Measurements from ENCODE around the gene TBXA2R. TPM values are rescaled to one million over a fixed set of nuclear protein-coding genes. Genes with fewer than 3 reads are reported as not detected.
A peak's percentile ranks its signal among the peaks of the same experiment; 100 is the strongest.

TBXA2R gene
- total and polyA plus RNA-seq, 2 of the 8 experiments (the other 6 are each of a cell fraction or from before 2014, with no cell fraction given) = 0.39 to 0.50 TPM

DNA sequence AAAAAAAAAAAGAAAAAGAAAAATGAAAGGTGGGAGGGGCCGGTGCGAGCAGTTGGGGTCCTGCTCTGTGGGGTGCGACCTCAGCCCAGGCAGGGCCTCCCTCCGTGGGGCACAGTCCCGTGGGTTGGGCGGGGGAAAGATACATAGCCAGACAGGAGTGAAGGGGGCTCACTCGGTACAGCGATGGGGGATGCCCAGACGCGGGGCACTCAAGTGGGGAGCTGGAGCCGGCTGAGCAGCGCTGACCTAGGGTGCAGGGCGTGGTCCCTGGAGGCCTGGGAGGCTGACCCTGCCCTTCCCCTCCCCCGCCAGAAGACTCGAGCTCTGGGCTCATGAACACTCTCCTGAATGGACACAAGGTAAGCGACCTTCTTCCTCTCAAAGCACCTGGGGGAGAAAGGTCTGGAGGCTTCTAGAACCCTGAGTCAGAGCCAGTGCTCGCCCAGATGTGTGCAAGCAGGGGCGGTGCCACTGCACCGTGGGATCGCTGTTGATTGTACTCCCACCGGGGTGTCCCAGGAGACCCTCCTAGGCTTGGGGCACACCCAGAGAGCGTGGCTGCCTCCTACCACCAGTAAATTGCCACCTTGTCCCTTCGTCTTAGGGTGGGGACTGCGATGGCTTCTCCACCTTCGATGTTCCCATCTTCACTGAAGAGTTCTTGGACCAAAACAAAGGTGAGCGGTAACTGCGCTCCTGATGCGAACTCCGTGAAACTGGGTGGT lies 30.6 kb downstream of the TBXA2R start:
- Histone ChIP-seq H4K5ac (ENCODE audit: insufficient read length, low read depth, low read length) (peak overlapping the region; percentile 85), H3K4me1 (replicated peaks in 1 of 4; ENCODE audit: control insufficient read depth in 3 of 4, insufficient read depth in 4 of 4, low read length in 3 of 4) (peaks cover 3 to 17% (median 12%) of the 10 kb centered on the region in 4 experiments; a peak in 6 of 7 replicates), H3K27ac (ENCODE audit: low read depth, low read length) (no peak overlapping the region), H3K23me2 (ENCODE audit: low read depth, low read length) (peaks cover 21% of the 10 kb centered on the region; the same call in 1 of the 2 replicates), H4K91ac (replicated peaks; ENCODE audit: insufficient read length, low read length) (peak overlapping the region; percentile 73), H2BK20ac (ENCODE audit: low read length) (no peak overlapping the region), H3K79me1 (ENCODE audit: low read depth, low read length) (no peaks in the 10 kb centered on the region), H3K9me3 (ENCODE audit: insufficient read depth in 2 of 2, low read depth in 1 of 2, low read length in 1 of 2) (no peaks in the 10 kb centered on the region), H3K56ac (replicated peaks; ENCODE audit: insufficient read length, low read depth, low read length) (peak overlapping the region; percentile 77), H3K14ac (ENCODE audit: insufficient read length) (no peak overlapping the region), H3K23ac (ENCODE audit: insufficient read length) (no peak overlapping the region), H3K27me3 (replicated peaks in 1 of 4; ENCODE audit: control insufficient read depth in 3 of 4, extremely low read depth in 1 of 4, insufficient read depth in 3 of 4, low read length in 3 of 4) (peaks cover 0 to 5% (median 0%) of the 10 kb centered on the region in 4 experiments; a peak in 1 of 7 replicates), H3K9ac (replicated peaks in 1 of 4; ENCODE audit: extremely low read depth in 1 of 4, low read depth in 3 of 4, low read length in 3 of 4) (peak overlapping the region in 2 of 4 experiments; percentile 31 to 38; a peak in 4 of 7 replicates), H3K79me2 (ENCODE audit: control insufficient read depth in 1 of 2, insufficient read depth in 2 of 2, low read length in 2 of 2) (no peaks in the 10 kb centered on the region), H2AK5ac (ENCODE audit: low read depth, low read length) (no peak overlapping the region), H3K4me3 (ENCODE audit: extremely low read depth in 1 of 4, insufficient read depth in 2 of 4, low read depth in 3 of 4, low read length in 4 of 4) (peak overlapping the region; percentile 38 to 65 (median 58)), H4K20me1 (replicated peaks in 1 of 2; ENCODE audit: control insufficient read depth in 1 of 2, insufficient read depth in 2 of 2, low read length in 2 of 2) (peaks cover 3 to 8% of the 10 kb centered on the region in 2 experiments), H2AFZ (ENCODE audit: low read length) (peak overlapping the region; percentile 79; the same call in 1 of the 2 replicates), H3K4me2 (ENCODE audit: insufficient read depth in 1 of 2, low read depth in 2 of 2, low read length in 2 of 2) (peak overlapping the region; percentile 84 to 87), H2BK15ac (ENCODE audit: low read length) (no peak overlapping the region; the same call in 1 of the 2 replicates), H3K18ac (ENCODE audit: extremely low read depth, low read length) (no peak overlapping the region), H2BK12ac (ENCODE audit: low read depth, low read length) (no peak overlapping the region; the same call in 1 of the 2 replicates), H2BK5ac (ENCODE audit: low read depth, low read length) (0 out of 2 replicates have a peak overlapping the region, but pooled peaks have one; percentile 45), H3K36me3 (ENCODE audit: control insufficient read depth in 2 of 4, insufficient read depth in 4 of 4, low read length in 3 of 4) (no peaks in the 10 kb centered on the region), H2BK120ac (replicated peaks; ENCODE audit: low read depth, low read length) (no peak overlapping the region), H4K8ac (ENCODE audit: extremely low read depth, insufficient read depth, low read length) (peak overlapping the region; percentile 75; the same call in 1 of the 2 replicates), H3K4ac (replicated peaks; ENCODE audit: insufficient read length, low read depth, low read length) (no peak overlapping the region)
- FAIRE-seq (no peak), DNase-seq (ENCODE audit: low read depth in 1 of 2, low spot score in 2 of 2) (no peak)
- 67% methylated on average over 20 of the region's 29 CpGs; no CpG with 5 or more reads in 1 of the 2 experiments for WGBS, 2 experiments (ENCODE audit: extremely low coverage in 1 of 2, insufficient coverage in 1 of 2, insufficient read length in 1 of 2, insufficient replicate concordance in 2 of 2, low coverage in 1 of 2, low lambda C conversion rate in 2 of 2, missing lambda C conversion rate in 1 of 2)
- POLR2A ChIA-PET (ENCODE audit: partially characterized antibody) = interaction anchor here (0.7 to 1.0 kb wide), 3 partner anchors 11 to 36 kb away, joined by 3 to 7 read pairs (median 3); no protein-coding TSS in a partner anchor
- CTCF ChIA-PET (ENCODE audit: partially characterized antibody) = interaction anchor here (0.7 to 6.6 kb wide), 17 partner anchors 9 to 204 kb away, joined by 3 to 51 read pairs (median 3); partner anchors contain the start of gene GIPC3
- TF ChIP-seq FOSL1 (IDR thresholded peaks at IDR 0.05; ENCODE audit: insufficient read depth, low read depth, low read length) (no peak), RNF2 (IDR thresholded peaks at IDR 0.05; ENCODE audit: borderline replicate concordance, low read depth, low read length, missing control alignments, poor library complexity, severe bottlenecking) (no peak), JUND (IDR thresholded peaks at IDR 0.05; ENCODE audit: low read length) (no peak), RAD21 (IDR thresholded peaks at IDR 0.05 in 1 of 2, conservative IDR thresholded peaks at IDR 0.05 in 1 of 2; ENCODE audit: low read depth in 2 of 2, low read length in 2 of 2) (no peak), POLR2AphosphoS5 (IDR thresholded peaks at IDR 0.05; ENCODE audit: low read depth, low read length) (no peak), RBBP5 (IDR thresholded peaks at IDR 0.05; ENCODE audit: borderline replicate concordance, low read depth, low read length) (no peak), SP4 (IDR thresholded peaks at IDR 0.05; ENCODE audit: low read length) (no peak), BCL11A (IDR thresholded peaks at IDR 0.05; ENCODE audit: low read depth in 2 of 2, low read length in 2 of 2) (no peak), JUN (IDR thresholded peaks at IDR 0.05; ENCODE audit: low read depth, low read length) (no peak), PHF8 (conservative IDR thresholded peaks at IDR 0.05; ENCODE audit: low read depth, low read length) (no peak)
- TF ChIP-seq, protein P1, sequence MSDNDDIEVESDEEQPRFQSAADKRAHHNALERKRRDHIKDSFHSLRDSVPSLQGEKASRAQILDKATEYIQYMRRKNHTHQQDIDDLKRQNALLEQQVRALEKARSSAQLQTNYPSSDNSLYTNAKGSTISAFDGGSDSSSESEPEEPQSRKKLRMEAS (IDR thresholded peaks at IDR 0.05) = no peak
